ENCODE measurements around the gene PTPRT.

- no peak for TF ChIP-seq ATF3 (IDR thresholded peaks at IDR 0.05)
- no peak for TF ChIP-seq TAF1 (conservative IDR thresholded peaks at IDR 0.05)
- TF ChIP-seq CTCF (IDR thresholded peaks at IDR 0.05; ENCODE audit: low read depth, low read length, missing input control), result no peak
- no peak for TF ChIP-seq RXRA (IDR thresholded peaks at IDR 0.05)
- no peak for TF ChIP-seq HNF4A (conservative IDR thresholded peaks at IDR 0.05)
- no peak for TF ChIP-seq REST (IDR thresholded peaks at IDR 0.05)
Observed at GRCh38 chr20:42919316-42919715, 270.4 kb downstream of the PTPRT start.

Data from liver (tissue), 3 donors.